HepG2 (cell line): ENCODE measurements around the gene SLC4A11. TPM values are rescaled to one million over a fixed set of nuclear protein-coding genes. Genes with fewer than 3 reads are reported as not detected.
A peak's percentile ranks its signal among the peaks of the same experiment; 100 is the strongest.

ENCODE experiments used
- CCAR2 ChIP-seq: fragments of 200-400 bp; formaldehyde crosslinking; optimal IDR thresholded peaks from 2 replicates; pipeline ENCODE3; 2018; ENCODE audit warnings: low read depth, mild to moderate bottlenecking, low read length, moderate library complexity
- FOXP4 ChIP-seq: sonication (generic); formaldehyde crosslinking; IDR thresholded peaks from 2 replicates; pipeline ENCODE4 v1.4.0; 2020; ENCODE audit warnings: missing genetic modification reagents
- GABPA ChIP-seq, 2 experiments: IDR thresholded peaks; 2 replicates each; pipeline ENCODE4 v1.6.1; 2011 to 2016; ENCODE audit warnings: low read depth in 2 of 2, low read length in 1 of 2, missing biosample characterization in 1 of 2, missing genetic modification characterization in 1 of 2
- NKX3-1 ChIP-seq: sonication (generic); formaldehyde crosslinking; IDR thresholded peaks from 2 replicates; pipeline ENCODE4 v1.5.0; 2020; ENCODE audit warnings: missing genetic modification reagents
- PBX2 ChIP-seq: IDR thresholded peaks from 2 replicates; pipeline ENCODE4 v1.6.1; 2016; ENCODE audit warnings: control low read depth
- SKI ChIP-seq: fragments of 450-650 bp; IDR thresholded peaks from one replicate; pipeline ENCODE4 v1.6.1; 2018; ENCODE audit warnings: mild to moderate bottlenecking; ENCODE audit not compliant: partially characterized antibody
- ZBTB2 ChIP-seq: sonication (generic); formaldehyde crosslinking; IDR thresholded peaks from 2 replicates; pipeline ENCODE4 v1.8.0; 2022; ENCODE audit warnings: low read depth, missing genetic modification reagents
- ZBTB40 ChIP-seq, 2 experiments: fragments of 450-650 bp in 1 of 2; sonication (generic) in 1 of 2; formaldehyde crosslinking in 1 of 2; IDR thresholded peaks; 2 replicates each; pipeline versions ENCODE4 v1.6.1 to v1.8.0; 2016 to 2022; ENCODE audit warnings: antibody characterized with exemption in 1 of 2, mild to moderate bottlenecking in 1 of 2, missing genetic modification reagents in 1 of 2
- ZFX ChIP-seq: sonication (generic); formaldehyde crosslinking; IDR thresholded peaks from 2 replicates; pipeline ENCODE4 v1.4.0; 2020; ENCODE audit warnings: mild to moderate bottlenecking, low read depth, missing genetic modification reagents, moderate library complexity
- ZKSCAN5 ChIP-seq: sonication (generic); formaldehyde crosslinking; IDR thresholded peaks from 2 replicates; pipeline ENCODE4 v1.5.1; 2020; ENCODE audit warnings: mild to moderate bottlenecking, missing genetic modification reagents
- ZNF3 ChIP-seq: IDR thresholded peaks from 2 replicates; pipeline ENCODE4 v1.7.0; 2017; ENCODE audit warnings: inconsistent platforms
- ZNF674 ChIP-seq: sonication (generic); formaldehyde crosslinking; IDR thresholded peaks from 2 replicates; pipeline ENCODE4 v1.5.0; 2020; ENCODE audit warnings: low read depth, mild to moderate bottlenecking, missing genetic modification reagents
- ZNF790 ChIP-seq: sonication (generic); formaldehyde crosslinking; IDR thresholded peaks from 2 replicates; pipeline ENCODE4 v1.8.0; 2022; ENCODE audit warnings: missing genetic modification reagents, mild to moderate bottlenecking, borderline replicate concordance
- ZNF879 ChIP-seq: sonication (generic); formaldehyde crosslinking; IDR thresholded peaks from 2 replicates; pipeline ENCODE4 v1.8.1; 2023; ENCODE audit warnings: missing genetic modification reagents
- polyA plus RNA-seq, 8 experiments: library from polyadenylated mRNA; depleted of rRNA in 3 of 8; stranded (reverse) in 7 of 8; unstranded in 1 of 8; fragments of >200 nt; fragmentation: Illumina TruSeq in 4 of 8; extraction: Trizol in 4 of 8; gene quantifications; 2 replicates each; pipeline versions ENCODE4 v1.2.1 to v1.2.3, GENCODE V29; 2011 to 2016; ENCODE audit warnings: low read depth in 4 of 8, missing spikeins in 1 of 8, mixed read lengths in 1 of 8; ENCODE audit not compliant: insufficient read depth in 1 of 8
- total RNA-seq, 5 experiments: library from RNA; depleted of rRNA; stranded (reverse); fragments of >200 nt; fragmentation: Illumina TruSeq; extraction: Trizol; gene quantifications; 2 replicates each; pipeline ENCODE4 v1.2.3, GENCODE V29; 2016; ENCODE audit warnings: low read depth in 1 of 5

SLC4A11 gene
- total and polyA plus RNA-seq, 2 of the 13 experiments (the other 11 are each of a cell fraction or from before 2014, with no cell fraction given), result 3.9 to 27.0 TPM

GRCh38 chr20:3239026-3239866, at the start of gene SLC4A11 (continued):
- TF ChIP-seq ZBTB40 (IDR thresholded peaks at IDR 0.05) (no peak), ZBTB40 (CRISPR knock-in tag; IDR thresholded peaks at IDR 0.05) (no peak), ZBTB2 (CRISPR knock-in tag) (0 out of 2 replicates have a peak, but pooled peaks have one; percentile 35), FOXP4 (CRISPR knock-in tag) (peak; percentile 58; the same call in 1 of the 2 replicates), ZNF674 (CRISPR knock-in tag) (no peak), SKI (peak; percentile 14), ZKSCAN5 (CRISPR knock-in tag) (no peak), ZNF790 (no peak), PBX2 (CRISPR knock-in tag) (no peak), ZFX (CRISPR knock-in tag) (peak; percentile 4; the same call in 1 of the 2 replicates), GABPA (IDR thresholded peaks at IDR 0.05; ENCODE audit: low read depth, low read length) (no peak), GABPA (CRISPR knock-in tag; IDR thresholded peaks at IDR 0.05; ENCODE audit: low read depth) (no peak), ZNF879 (CRISPR knock-in tag) (peak; percentile 11; the same call in 1 of the 2 replicates), CCAR2 (no peak), NKX3-1 (CRISPR knock-in tag) (0 out of 2 replicates have a peak, but pooled peaks have one; percentile 22), ZNF3 (CRISPR knock-in tag) (no peak)
